MCF 10A (cell line): ENCODE results near the gene JAG2. TPM values are rescaled to one million over a fixed set of nuclear protein-coding genes. Genes with fewer than 3 reads are reported as not detected.

ENCODE experiments used
- BruUV-seq: library from RNA; stranded (reverse); fragments of 400-500 nt; replicated peaks from 2 replicates; lab custom pipeline; 2021; lab: Mats Ljungman, UMichigan
- CTCF ChIA-PET: fragments of 300-600 bp; sonication (Branson Sonifier 250); formaldehyde crosslinking; extraction: SDS; loops from one replicate; lab custom pipeline; 2021; ENCODE audit warnings: antibody characterized with exemption, inconsistent platforms; lab: Yijun Ruan, JAX
- POLR2A ChIA-PET: fragments of 300-600, 350-650 bp; sonication (Branson Sonifier 250); formaldehyde crosslinking; extraction: SDS; loops from one replicate; lab custom pipeline; 2020; ENCODE audit warnings: antibody characterized with exemption, inconsistent platforms; lab: Yijun Ruan, JAX
- DNase-seq: peaks from one replicate; pipeline ENCODE4 v3.0.0-alpha.2; 2018; ENCODE audit not compliant: unreplicated experiment
- H3K27ac Mint-ChIP-seq: one replicate; pipeline ENCODE4 v1.8.0; 2022; ENCODE audit warnings: mild to moderate bottlenecking, low read depth, mixed read lengths; ENCODE audit not compliant: unreplicated experiment
- H3K27me3 Mint-ChIP-seq: one replicate; pipeline ENCODE4 v1.8.0; 2022; ENCODE audit warnings: mixed read lengths; ENCODE audit not compliant: insufficient read depth, unreplicated experiment
- H3K36me3 Mint-ChIP-seq: one replicate; pipeline ENCODE4 v1.8.0; 2022; ENCODE audit warnings: mild to moderate bottlenecking, moderate library complexity, mixed read lengths; ENCODE audit not compliant: insufficient read depth, unreplicated experiment
- H3K4me1 Mint-ChIP-seq: one replicate; pipeline ENCODE4 v1.8.0; 2022; ENCODE audit warnings: mixed read lengths; ENCODE audit not compliant: insufficient read depth, unreplicated experiment
- H3K4me3 Mint-ChIP-seq: one replicate; pipeline ENCODE4 v1.8.0; 2022; ENCODE audit warnings: mild to moderate bottlenecking, moderate library complexity, mixed read lengths; ENCODE audit not compliant: unreplicated experiment
- H3K9me3 Mint-ChIP-seq: one replicate; pipeline ENCODE4 v1.8.0; 2022; ENCODE audit warnings: mixed read lengths; ENCODE audit not compliant: unreplicated experiment
- CTCF ChIP-seq: fragments of 200-600 bp; IDR thresholded peaks from one replicate; pipeline ENCODE4 v1.8.0; 2022; ENCODE audit warnings: antibody characterized with exemption, mild to moderate bottlenecking; ENCODE audit not compliant: unreplicated experiment
- intact Hi-C: fragments of 100-400 bp; cut with micrococcal nuclease; formaldehyde crosslinking; loops from 2 replicates; pipeline ENCODE4 v1.14.1; 2022
- total RNA-seq: library from RNA; stranded (reverse); gene quantifications from 2 replicates; pipeline ENCODE4 v1.2.3, GENCODE V29; 2022

Gene JAG2
- total RNA-seq, 1 experiment from 2014 or later: 33.5 TPM

- no peak for TF ChIP-seq CTCF
- H3K27me3 Mint-ChIP-seq: peaks cover 44% of the 10 kb centered on the region
- DNase-seq: no peak
- no peaks in the 10 kb centered on the region for H3K4me1 Mint-ChIP-seq
- H3K36me3 Mint-ChIP-seq: peaks cover 5% of the 10 kb centered on the region
- H3K27ac Mint-ChIP-seq: no peak overlapping the region
- intact Hi-C loops: no loop called here
- CTCF ChIA-PET: interaction anchor here (0.7 to 1.2 kb wide), 2 partner anchors 22 to 35 kb away, joined by 3 to 4 read pairs; no protein-coding TSS in a partner anchor
- no TSS peak for BruUV-seq
- H3K9me3 Mint-ChIP-seq: no peaks in the 10 kb centered on the region
- H3K4me3 Mint-ChIP-seq: no peak overlapping the region
- POLR2A ChIA-PET: interaction anchor here (1.6 kb wide), 1 partner anchor 28 kb away, joined by 3 read pairs; no protein-coding TSS in a partner anchor
Observed at GRCh38 chr14:105131241-105131640, 37.3 kb downstream of the JAG2 start.

DNA sequence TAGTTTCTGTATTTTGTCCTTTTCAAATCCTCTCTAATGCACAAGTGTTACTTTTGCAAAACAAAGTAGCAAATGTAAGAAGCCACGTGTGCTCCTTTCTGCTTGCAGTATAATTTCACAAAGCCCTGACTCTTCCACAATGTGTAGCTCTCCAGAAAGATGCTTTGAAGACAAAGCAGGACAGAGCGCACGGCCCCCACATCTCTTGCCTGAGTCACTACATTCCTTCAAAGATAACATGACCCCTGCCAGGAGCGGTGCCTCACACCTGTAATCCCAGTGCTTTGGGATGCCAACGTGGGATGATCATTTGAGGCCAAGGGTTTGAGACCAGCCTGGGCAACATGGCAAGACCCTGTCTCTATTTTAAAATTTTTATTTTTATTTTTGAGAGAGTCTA, 40.5 kb downstream of the JAG2 start:
- ChIA-PET POLR2A (interaction anchor here (0.8 kb wide), 1 partner anchor 8 kb away, joined by 4 read pairs; no protein-coding TSS in a partner anchor), CTCF (interaction anchor here (0.6 to 1.0 kb wide), 4 partner anchors 34 to 342 kb away, joined by 3 to 4 read pairs (median 4); no protein-coding TSS in a partner anchor)
- H3K4me3 Mint-ChIP-seq: no peak overlapping the region
- no peaks in the 10 kb centered on the region for H3K4me1 Mint-ChIP-seq
- no peak for DNase-seq
- TF ChIP-seq CTCF: no peak
- peaks cover 68% of the 10 kb centered on the region for H3K27me3 Mint-ChIP-seq
- BruUV-seq: no TSS peak
- H3K9me3 Mint-ChIP-seq: no peaks in the 10 kb centered on the region
- H3K27ac Mint-ChIP-seq: no peak overlapping the region
- intact Hi-C loops: no loop called here
- H3K36me3 Mint-ChIP-seq: peaks cover 5% of the 10 kb centered on the region

DNA sequence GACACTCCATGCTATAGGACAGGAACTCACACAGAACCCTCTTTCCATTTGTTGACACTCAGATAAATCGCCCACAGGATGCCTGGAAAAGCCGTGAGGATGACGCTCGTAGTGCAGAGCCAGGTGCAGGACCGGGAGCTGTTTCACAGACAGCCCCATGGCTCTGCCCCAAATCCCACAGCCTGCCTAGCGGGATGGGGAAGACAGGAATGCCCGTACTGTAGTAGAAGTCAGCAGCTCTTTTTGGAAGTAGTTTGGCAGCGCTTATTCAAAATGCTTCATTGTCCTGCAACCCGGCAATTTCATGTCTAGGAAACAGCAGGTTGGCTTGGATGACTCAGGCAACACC, 41.6 kb downstream of the JAG2 start:
- peaks cover 5% of the 10 kb centered on the region for H3K36me3 Mint-ChIP-seq
- no peak for DNase-seq
- no peaks in the 10 kb centered on the region for H3K4me1 Mint-ChIP-seq
- ChIA-PET CTCF (interaction anchor here (0.6 to 0.7 kb wide), 3 partner anchors 8 to 36 kb away, joined by 3 to 5 read pairs (median 4); no protein-coding TSS in a partner anchor), POLR2A (interaction anchor here (0.7 to 1.4 kb wide), 3 partner anchors 19 to 40 kb away, joined by 3 to 4 read pairs (median 4); no protein-coding TSS in a partner anchor)
- TF ChIP-seq CTCF: no peak
- intact Hi-C loops: no loop called here
- peaks cover 10% of the 10 kb centered on the region for H3K9me3 Mint-ChIP-seq
- peaks cover 73% of the 10 kb centered on the region for H3K27me3 Mint-ChIP-seq
- no TSS peak for BruUV-seq
- H3K27ac Mint-ChIP-seq: no peak overlapping the region
- H3K4me3 Mint-ChIP-seq: no peak overlapping the region

GRCh38 chr14:105126126-105126980, 42.2 kb downstream of the JAG2 start:
- no peak overlapping the region for H3K4me3 Mint-ChIP-seq
- ChIA-PET CTCF (interaction anchor here (0.6 to 0.7 kb wide), 2 partner anchors 32 to 36 kb away, joined by 3 to 4 read pairs; no protein-coding TSS in a partner anchor), POLR2A (interaction anchor here (1.1 to 1.4 kb wide), 2 partner anchors 18 to 39 kb away, joined by 3 to 4 read pairs; no protein-coding TSS in a partner anchor)
- peaks cover 75% of the 10 kb centered on the region for H3K27me3 Mint-ChIP-seq
- peaks cover 5% of the 10 kb centered on the region for H3K36me3 Mint-ChIP-seq
- intact Hi-C loops: no loop called here
- no TSS peak for BruUV-seq
- TF ChIP-seq CTCF: no peak
- H3K4me1 Mint-ChIP-seq: no peaks in the 10 kb centered on the region
- H3K9me3 Mint-ChIP-seq: peaks cover 11% of the 10 kb centered on the region
- no peak for DNase-seq
- no peak overlapping the region for H3K27ac Mint-ChIP-seq
